Colonic mucosa (tissue), 4 donors: ENCODE results near the gene THSD7A. TPM values are rescaled to one million over a fixed set of nuclear protein-coding genes. Genes with fewer than 3 reads are reported as not detected.

Experiments used
- DNase-seq: peaks from one replicate; pipeline ENCODE4 v3.0.0-alpha.2; 2020
- H3K27ac ChIP-seq: fragments of 200-600 bp; one replicate; pipeline ENCODE4 v1.8.0; 2021
- H3K27me3 ChIP-seq: fragments of 200-600 bp; one replicate; pipeline ENCODE4 v1.8.0; 2021
- H3K36me3 ChIP-seq: fragments of 200-600 bp; one replicate; pipeline ENCODE4 v1.8.0; 2021
- H3K4me1 ChIP-seq: fragments of 200-600 bp; one replicate; pipeline ENCODE4 v1.8.0; 2021; ENCODE audit warnings: mild to moderate bottlenecking
- H3K4me3 ChIP-seq: fragments of 200-600 bp; one replicate; pipeline ENCODE4 v1.8.0; 2021
- H3K9ac ChIP-seq, 2 donors: one replicate each; pipeline ENCODE4 v1.7.0; 2013; ENCODE audit warnings: control low read depth in 2 of 2, low read depth in 2 of 2, low read length in 2 of 2
- H3K9me3 ChIP-seq: fragments of 200-600 bp; one replicate; pipeline ENCODE4 v1.8.0; 2021
- intact Hi-C: fragments of 100-400 bp; cut with DNase I; formaldehyde crosslinking; loops from one replicate; pipeline ENCODE4 v1.14.1; 2022
- total RNA-seq, 2 donors: library from RNA; stranded (reverse); fragmentation: NEBNext Ultra II Directional in 1 of 2; extraction: Animal tissue kit (Norgen Biotek cat#: 25700) in 1 of 2; gene quantifications; one replicate each; pipeline ENCODE4 v1.2.1, GENCODE V29; 2021
- TF ChIP-seq, protein P1 (sequence below): fragments of 200-600 bp; IDR thresholded peaks from one replicate; pipeline ENCODE4 v1.8.0; 2022; ENCODE audit warnings: antibody characterized with exemption, mild to moderate bottlenecking
- donor health status: healthy.
- donor health status: DM: no; HTN: no; CAD: no.
- donor health status: DM: no; HTN: no; CAD: no.

THSD7A gene
- total RNA-seq, 2 donors from 2014 or later = 2.1 to 2.3 TPM

DNA sequence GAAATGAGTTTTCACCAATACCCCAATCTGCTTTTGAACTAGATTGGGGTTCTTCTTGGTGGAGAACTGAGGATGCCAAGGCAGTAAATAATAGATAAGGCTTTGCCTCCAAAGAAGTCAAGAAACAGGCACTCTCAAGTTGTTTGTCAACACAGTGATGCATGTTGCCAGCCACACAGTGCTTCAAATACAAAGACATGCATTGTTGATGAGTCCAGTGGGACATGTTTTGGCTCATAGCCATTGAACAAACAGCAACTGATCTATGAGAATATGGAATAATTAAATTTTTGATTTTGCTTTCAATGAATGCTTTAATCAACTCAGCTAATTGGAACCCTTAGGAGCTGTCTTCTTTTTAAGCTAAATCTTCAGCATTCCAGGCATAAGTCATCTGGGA is 346.4 kb downstream of the THSD7A start:
- Histone ChIP-seq H3K4me3 (no peak overlapping the region), H3K36me3 (no peaks in the 10 kb centered on the region), H3K9me3 (no peaks in the 10 kb centered on the region), H3K4me1 (no peaks in the 10 kb centered on the region), H3K27ac (no peak overlapping the region), H3K9ac (no peak overlapping the region), H3K27me3 (no peaks in the 10 kb centered on the region)
- DNase-seq = no peak
- TF ChIP-seq, protein P1, sequence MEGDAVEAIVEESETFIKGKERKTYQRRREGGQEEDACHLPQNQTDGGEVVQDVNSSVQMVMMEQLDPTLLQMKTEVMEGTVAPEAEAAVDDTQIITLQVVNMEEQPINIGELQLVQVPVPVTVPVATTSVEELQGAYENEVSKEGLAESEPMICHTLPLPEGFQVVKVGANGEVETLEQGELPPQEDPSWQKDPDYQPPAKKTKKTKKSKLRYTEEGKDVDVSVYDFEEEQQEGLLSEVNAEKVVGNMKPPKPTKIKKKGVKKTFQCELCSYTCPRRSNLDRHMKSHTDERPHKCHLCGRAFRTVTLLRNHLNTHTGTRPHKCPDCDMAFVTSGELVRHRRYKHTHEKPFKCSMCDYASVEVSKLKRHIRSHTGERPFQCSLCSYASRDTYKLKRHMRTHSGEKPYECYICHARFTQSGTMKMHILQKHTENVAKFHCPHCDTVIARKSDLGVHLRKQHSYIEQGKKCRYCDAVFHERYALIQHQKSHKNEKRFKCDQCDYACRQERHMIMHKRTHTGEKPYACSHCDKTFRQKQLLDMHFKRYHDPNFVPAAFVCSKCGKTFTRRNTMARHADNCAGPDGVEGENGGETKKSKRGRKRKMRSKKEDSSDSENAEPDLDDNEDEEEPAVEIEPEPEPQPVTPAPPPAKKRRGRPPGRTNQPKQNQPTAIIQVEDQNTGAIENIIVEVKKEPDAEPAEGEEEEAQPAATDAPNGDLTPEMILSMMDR = no peak
- intact Hi-C loops = no loop called here

- H3K4me3 ChIP-seq = no peak overlapping the region
- no peaks in the 10 kb centered on the region for H3K9me3 ChIP-seq
- no peaks in the 10 kb centered on the region for H3K4me1 ChIP-seq
- intact Hi-C loops = no loop called here
- DNase-seq = no peak
- H3K9ac ChIP-seq = no peak overlapping the region
- H3K36me3 ChIP-seq = no peaks in the 10 kb centered on the region
- no peak overlapping the region for H3K27ac ChIP-seq
- TF ChIP-seq, protein P1 = no peak
- H3K27me3 ChIP-seq = no peaks in the 10 kb centered on the region
Measured at GRCh38 chr7:11480143-11480542, 351.9 kb downstream of the THSD7A start.

- Histone ChIP-seq H3K4me3 (no peak overlapping the region), H3K36me3 (no peaks in the 10 kb centered on the region), H3K27ac (no peak overlapping the region), H3K9ac (no peak overlapping the region), H3K4me1 (no peaks in the 10 kb centered on the region), H3K27me3 (no peaks in the 10 kb centered on the region), H3K9me3 (no peaks in the 10 kb centered on the region)
- intact Hi-C loops = no loop called here
- TF ChIP-seq, protein P1 = no peak
- DNase-seq = no peak
Measured at GRCh38 chr7:11478882-11479281, 353.1 kb downstream of the THSD7A start.

- TF ChIP-seq, protein P1 = no peak
- Histone ChIP-seq H3K36me3 (no peaks in the 10 kb centered on the region), H3K4me1 (no peaks in the 10 kb centered on the region), H3K9me3 (no peaks in the 10 kb centered on the region), H3K9ac (no peak overlapping the region), H3K27me3 (no peaks in the 10 kb centered on the region), H3K27ac (no peak overlapping the region), H3K4me3 (no peak overlapping the region)
- intact Hi-C loops = no loop called here
- no peak for DNase-seq
Measured at GRCh38 chr7:11478426-11478825, 353.6 kb downstream of the THSD7A start.

GRCh38 chr7:11474902-11475585 is 357.0 kb downstream of the THSD7A start:
- Histone ChIP-seq H3K4me1 (no peaks in the 10 kb centered on the region), H3K27ac (no peak overlapping the region), H3K27me3 (no peaks in the 10 kb centered on the region), H3K36me3 (no peaks in the 10 kb centered on the region), H3K9ac (no peak overlapping the region), H3K9me3 (no peaks in the 10 kb centered on the region), H3K4me3 (no peak overlapping the region)
- TF ChIP-seq, protein P1 = no peak
- intact Hi-C loops = no loop called here
- no peak for DNase-seq
